Stomach (tissue), 4 donors: ENCODE results near the gene GNPAT.

Experiments used
- EP300 ChIP-seq: sonication (generic); formaldehyde crosslinking; IDR thresholded peaks from one replicate; pipeline ENCODE4 v1.6.1; 2017; ENCODE audit warnings: antibody characterized with exemption
- POLR2A ChIP-seq, 4 donors: fragments of 450-650 bp; IDR thresholded peaks; one replicate each; pipeline ENCODE4 v1.6.1; 2016; ENCODE audit warnings: antibody characterized with exemption in 4 of 4, control low read depth in 2 of 4, mild to moderate bottlenecking in 1 of 4, moderate library complexity in 1 of 4
- TF ChIP-seq, protein P1 (sequence below), 7 experiments: fragments of 450-650 bp in 4 of 7; fragments of 200-600 bp in 3 of 7; sonication (generic) in 3 of 7; IDR thresholded peaks; one replicate each; pipeline ENCODE4 v1.5.1; 2016 to 2019; ENCODE audit warnings: antibody characterized with exemption in 7 of 7, control low read depth in 2 of 7, mild to moderate bottlenecking in 1 of 7

DNA sequence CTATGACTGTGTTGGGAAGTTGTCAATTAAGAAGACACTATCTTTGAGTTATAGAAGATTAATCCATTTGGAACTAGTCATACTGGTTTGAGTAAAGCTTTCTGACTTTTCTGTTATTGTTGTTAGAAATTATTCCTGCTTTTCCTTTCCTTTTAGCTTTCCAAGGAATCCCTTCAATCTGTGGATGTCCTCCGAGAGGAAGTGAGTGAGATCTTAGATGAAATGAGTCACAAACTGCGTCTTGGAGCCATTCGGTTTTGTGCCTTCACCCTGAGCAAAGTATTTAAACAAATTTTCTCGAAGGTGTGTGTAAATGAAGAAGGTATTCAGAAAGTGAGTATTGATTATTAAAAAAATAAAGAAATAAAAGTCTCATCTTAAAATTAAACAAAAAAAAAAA, 19.3 kb downstream of the GNPAT start:
- no peak for TF ChIP-seq POLR2A (IDR thresholded peaks at IDR 0.05)
- TF ChIP-seq, protein P1, sequence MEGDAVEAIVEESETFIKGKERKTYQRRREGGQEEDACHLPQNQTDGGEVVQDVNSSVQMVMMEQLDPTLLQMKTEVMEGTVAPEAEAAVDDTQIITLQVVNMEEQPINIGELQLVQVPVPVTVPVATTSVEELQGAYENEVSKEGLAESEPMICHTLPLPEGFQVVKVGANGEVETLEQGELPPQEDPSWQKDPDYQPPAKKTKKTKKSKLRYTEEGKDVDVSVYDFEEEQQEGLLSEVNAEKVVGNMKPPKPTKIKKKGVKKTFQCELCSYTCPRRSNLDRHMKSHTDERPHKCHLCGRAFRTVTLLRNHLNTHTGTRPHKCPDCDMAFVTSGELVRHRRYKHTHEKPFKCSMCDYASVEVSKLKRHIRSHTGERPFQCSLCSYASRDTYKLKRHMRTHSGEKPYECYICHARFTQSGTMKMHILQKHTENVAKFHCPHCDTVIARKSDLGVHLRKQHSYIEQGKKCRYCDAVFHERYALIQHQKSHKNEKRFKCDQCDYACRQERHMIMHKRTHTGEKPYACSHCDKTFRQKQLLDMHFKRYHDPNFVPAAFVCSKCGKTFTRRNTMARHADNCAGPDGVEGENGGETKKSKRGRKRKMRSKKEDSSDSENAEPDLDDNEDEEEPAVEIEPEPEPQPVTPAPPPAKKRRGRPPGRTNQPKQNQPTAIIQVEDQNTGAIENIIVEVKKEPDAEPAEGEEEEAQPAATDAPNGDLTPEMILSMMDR (IDR thresholded peaks at IDR 0.05): no peak
- TF ChIP-seq EP300: no peak
